CD4-positive, alpha-beta T cell treated with Interleukin-17A for 4 hours (primary cell): Measurements from ENCODE around the gene RPS28.
"Not testable (repeated sequence)": the region's sequence is repeated elsewhere in the genome, so short reads cannot be mapped to it uniquely, and the experiment has no call there.

Source experiments
- DNase-seq: peaks from one replicate; pipeline ENCODE4 v3.0.0-alpha.2; 2020; ENCODE audit warnings: mixed read lengths

RPS28 gene

GRCh38 chr19:8342684-8343482 is 21.6 kb downstream of the RPS28 start, which contains the start of gene KANK3:
Gene KANK3, minus strand, starts transcription at chr19:8343262. Its CDS starts 5,434 bp downstream, at chr19:8337828.
- DNase-seq: peak; percentile 94

- DNase-seq: no peak
These were observed 22.2 kb downstream of the RPS28 start for GRCh38 chr19:8343483-8343844.

DNA sequence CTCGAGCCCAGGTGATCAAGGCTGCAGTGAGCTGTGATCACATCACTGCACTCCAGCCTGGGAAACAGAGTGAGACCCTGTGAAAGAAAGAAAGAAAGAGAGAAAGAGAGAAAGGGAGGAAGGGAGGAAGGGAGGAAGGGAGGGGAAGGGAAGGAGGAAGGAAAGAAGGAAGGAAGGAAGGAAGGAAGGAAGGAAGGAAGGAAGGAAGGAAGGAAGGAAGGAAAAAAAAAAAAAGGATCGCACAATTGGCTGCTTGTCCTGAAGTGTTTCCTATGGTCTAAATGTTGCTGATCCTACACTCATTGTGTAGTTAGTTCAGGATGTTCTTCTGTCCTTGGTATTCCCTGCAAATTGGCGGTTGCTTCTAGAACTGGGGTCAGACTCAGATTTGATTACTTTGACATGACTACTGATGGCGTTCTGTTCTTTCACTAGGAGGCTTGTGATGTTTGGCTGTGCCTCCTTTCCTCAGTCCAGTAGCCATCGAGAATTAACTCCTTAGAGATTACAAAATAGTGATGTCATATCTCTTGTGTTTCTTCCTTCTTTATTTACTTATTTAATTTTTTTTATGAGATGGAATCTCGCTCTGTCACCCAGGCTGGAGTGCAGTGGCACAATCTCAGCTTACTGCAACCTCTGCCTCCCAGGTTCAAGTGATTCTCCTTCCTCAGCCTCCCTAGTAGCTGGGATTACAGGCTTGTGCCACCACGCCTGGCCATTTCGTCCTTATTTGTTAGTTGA is 28.5 kb downstream of the RPS28 start:
- DNase-seq: not testable (repeated sequence)

GRCh38 chr19:8352134-8352827 is 31.0 kb downstream of the RPS28 start:
- no peak for DNase-seq

- DNase-seq: not testable (repeated sequence)
These were observed 31.5 kb downstream of the RPS28 start for GRCh38 chr19:8352845-8353244.

DNA sequence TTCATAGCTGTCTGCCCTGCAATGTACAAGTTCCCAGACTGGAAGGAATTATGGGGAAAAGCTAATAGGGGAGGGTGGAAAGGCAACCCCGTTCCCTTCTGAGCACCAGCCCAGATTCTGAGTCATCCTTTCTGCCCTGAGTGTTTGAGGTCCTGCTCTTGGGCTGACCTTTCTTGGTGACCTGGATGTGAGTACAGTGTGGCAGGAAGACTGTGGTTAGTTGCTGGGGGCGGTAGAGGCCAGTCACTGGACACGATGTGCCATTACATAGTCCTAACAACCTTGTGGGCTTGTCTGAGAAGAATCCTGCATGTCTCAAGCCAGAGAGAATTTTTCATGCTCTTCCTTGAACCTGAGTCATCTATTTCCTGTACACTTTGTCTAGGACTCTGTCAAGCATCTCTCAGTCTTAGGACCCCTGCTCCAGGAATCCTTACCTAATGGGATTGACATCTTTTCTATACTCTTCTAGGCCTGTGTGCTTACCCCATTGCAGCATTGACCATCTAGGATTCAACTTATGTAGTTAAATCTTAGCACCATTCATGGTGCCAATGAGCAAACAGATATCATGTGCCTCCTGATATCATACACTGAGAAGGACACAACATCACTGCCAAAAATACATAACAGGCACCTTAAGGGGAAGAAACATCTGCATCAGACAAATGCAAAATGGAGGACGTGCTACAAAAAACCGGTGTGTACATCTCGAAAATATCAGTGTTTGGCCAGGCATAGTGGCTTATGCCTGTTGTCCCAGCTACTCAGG is 34.5 kb downstream of the RPS28 start:
- no peak for DNase-seq

GRCh38 chr19:8357007-8357521 is 35.8 kb downstream of the RPS28 start:
- no peak for DNase-seq

- no peak for DNase-seq
These were observed 37.7 kb downstream of the RPS28 start for GRCh38 chr19:8358948-8359347.

- no peak for DNase-seq
These were observed 38.9 kb downstream of the RPS28 start for GRCh38 chr19:8360196-8360595.

DNA sequence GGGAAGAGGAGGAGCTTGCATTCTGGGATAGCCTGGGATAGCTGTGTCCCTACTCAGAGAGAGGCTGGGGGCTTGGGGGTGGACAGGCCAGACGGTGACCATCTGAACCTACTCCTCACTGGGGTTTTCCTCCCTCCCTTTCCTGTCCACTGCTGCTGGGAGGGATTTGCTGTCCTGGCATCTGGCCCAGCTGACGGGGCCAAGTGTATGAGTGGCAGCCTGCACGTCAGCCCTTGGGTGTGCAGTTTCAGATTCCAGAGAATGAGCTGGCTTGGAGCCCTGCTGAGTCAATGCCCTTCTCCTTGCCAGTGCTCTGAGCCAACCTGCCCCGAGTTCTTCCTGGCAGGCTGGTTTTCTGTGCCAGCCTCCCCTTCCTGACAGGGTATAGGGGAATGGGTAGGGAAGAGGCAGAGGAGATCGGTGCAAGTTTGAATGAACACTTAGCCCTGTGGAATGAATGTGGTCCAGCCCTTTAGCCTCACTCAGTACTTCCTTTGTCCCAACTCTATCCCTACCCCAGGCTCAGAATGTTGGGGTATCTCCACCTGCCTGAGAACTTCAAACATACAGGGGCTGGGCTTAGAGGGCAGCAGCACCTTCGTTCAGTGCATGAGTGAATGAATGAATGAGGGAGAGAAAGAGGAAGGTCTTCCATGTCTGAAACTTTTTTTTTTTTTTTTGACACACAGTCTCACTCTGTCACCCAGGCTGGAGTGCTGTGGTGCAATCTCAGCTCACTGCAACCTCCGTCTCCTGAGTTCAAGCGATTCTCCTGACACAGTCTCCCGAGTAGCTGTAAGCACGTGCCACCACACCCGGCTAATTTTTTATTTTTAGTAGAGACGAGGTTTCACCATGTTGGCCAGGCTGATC is 40.9 kb downstream of the RPS28 start:
- DNase-seq: no peak

GRCh38 chr19:8363803-8364771 is 42.8 kb downstream of the RPS28 start, which contains the start of gene ANGPTL4:
Gene ANGPTL4, plus strand, starts transcription at chr19:8364155. Its CDS starts 167 bp downstream, at chr19:8364322.
- peak; percentile 67 for DNase-seq

- no peak for DNase-seq
These were observed 44.9 kb downstream of the RPS28 start for GRCh38 chr19:8366121-8366581.

GRCh38 chr19:8366961-8367326 is 45.6 kb downstream of the RPS28 start:
- no peak for DNase-seq

DNA sequence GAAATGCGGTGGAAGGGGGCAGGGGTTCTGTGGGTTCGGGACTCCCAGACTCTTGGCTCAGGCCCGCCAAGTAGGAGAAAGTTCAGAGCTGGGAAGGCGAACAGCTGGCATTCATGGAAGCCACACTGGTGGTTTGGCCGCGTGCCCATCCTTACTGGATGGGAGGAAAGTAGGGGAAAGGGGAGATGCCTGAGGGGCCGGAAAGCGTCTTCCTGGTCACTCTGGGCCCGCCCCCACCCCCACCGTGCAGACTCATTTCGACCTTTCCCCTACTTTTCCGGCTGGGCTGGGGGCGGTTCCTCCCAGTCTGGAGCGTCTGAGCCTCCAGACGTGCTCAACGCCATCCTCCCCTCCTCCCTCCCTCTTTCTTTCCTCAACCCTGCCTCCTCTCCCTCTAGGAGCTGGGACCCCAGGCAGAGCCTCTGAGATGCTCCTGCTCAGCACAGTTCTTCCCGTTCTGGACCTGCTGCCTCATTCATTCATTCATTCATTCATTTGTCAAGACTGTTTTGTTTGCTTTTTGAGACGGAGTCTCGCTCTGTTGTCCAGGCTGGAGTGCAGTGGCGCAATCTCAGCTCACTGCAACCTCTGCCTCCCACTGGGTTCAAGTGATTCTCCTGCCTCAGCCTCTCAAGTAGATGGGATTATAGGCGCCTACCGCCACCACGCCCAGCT is 46.2 kb downstream of the RPS28 start:
- DNase-seq: no peak

DNA sequence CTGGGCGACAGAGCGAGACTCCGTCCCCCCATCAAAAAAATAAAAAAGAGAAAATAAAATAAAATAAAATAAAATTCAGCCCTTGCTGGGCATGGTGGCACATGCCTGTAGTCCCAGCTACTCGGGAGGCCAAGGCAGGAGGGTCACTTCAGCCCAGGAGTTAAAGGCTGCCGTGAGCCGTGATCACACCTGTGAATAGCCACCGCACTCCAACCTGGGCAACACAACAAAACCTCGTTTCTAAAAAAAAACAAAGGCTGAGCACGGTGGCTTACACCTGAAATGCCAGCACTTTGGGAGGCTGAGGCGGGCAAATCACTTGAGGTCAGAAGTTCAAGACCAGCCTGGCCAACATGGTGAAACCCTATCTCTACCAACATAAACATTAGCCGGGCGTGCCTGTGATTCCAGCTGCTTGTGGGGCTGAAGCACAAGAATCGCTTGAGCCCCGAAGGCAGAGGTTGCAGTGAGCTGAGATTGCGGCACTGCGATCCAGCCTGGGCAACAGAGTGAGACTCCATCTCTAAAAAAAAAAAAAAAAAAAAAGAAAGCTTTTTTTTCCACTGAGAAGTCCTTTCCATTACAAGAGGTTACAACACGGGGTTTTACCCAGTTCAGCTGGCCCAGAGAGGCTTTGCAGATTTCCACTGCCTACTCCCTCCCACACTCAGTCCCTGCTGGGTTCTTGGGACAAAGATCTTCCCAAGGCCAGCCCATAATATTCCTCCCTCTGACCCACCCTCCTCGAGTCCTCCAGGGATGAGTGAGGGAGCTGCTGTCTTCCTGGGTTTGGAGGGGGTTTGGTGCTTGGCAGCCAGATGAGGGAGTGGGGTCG is 49.1 kb downstream of the RPS28 start:
- no peak for DNase-seq

DNA sequence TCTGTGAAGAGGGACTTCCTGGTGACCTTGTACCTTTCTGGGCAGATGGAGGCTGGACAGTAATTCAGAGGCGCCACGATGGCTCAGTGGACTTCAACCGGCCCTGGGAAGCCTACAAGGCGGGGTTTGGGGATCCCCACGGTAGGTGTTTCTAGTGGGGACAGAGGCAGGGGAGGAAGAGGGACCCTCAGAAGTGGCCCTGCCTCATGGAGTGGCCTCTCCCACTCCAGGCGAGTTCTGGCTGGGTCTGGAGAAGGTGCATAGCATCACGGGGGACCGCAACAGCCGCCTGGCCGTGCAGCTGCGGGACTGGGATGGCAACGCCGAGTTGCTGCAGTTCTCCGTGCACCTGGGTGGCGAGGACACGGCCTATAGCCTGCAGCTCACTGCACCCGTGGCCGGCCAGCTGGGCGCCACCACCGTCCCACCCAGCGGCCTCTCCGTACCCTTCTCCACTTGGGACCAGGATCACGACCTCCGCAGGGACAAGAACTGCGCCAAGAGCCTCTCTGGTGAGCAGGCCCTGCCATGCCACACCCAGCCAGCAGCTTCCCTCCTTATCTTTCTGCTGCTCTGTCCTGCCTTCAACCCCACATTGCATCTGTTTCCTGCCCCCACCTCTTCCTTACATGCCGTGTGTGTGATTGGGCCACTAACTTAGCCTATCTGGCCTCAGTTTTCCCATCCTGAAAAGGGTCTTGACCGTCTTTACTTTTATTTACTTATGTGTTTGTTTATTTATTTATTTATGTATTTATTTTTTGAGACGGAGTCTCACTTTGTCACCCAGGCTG is 49.9 kb downstream of the RPS28 start:
- DNase-seq: no peak
